HepG2 (cell line): Measurements from ENCODE around the gene MFAP4. TPM values are rescaled to one million over a fixed set of nuclear protein-coding genes. Genes with fewer than 3 reads are reported as not detected.

Experiments
- FOXC1 ChIP-seq: sonication (generic); formaldehyde crosslinking; IDR thresholded peaks from 2 replicates; pipeline ENCODE4 v1.8.0; 2022; ENCODE audit warnings: mild to moderate bottlenecking, missing genetic modification reagents, borderline replicate concordance
- IKZF4 ChIP-seq: sonication (generic); formaldehyde crosslinking; IDR thresholded peaks from 2 replicates; pipeline ENCODE4 v1.5.1; 2020; ENCODE audit warnings: borderline replicate concordance, mild to moderate bottlenecking, low read depth, missing genetic modification reagents; ENCODE audit errors: not compliant biosample characterization
- KDM3A ChIP-seq: IDR thresholded peaks from 2 replicates; pipeline ENCODE4 v1.6.1; 2018; ENCODE audit warnings: low read depth, missing compliant biosample characterization
- MXI1 ChIP-seq: IDR thresholded peaks from 3 replicates; pipeline ENCODE4 v1.6.1; 2012; ENCODE audit warnings: low read depth, low read length, inconsistent platforms, borderline replicate concordance
- MYC ChIP-seq: sonication (generic); formaldehyde crosslinking; IDR thresholded peaks from 2 replicates; pipeline ENCODE4 v1.9.0; 2021; ENCODE audit warnings: missing genetic modification reagents, borderline replicate concordance
- PHF20 ChIP-seq: sonication (generic); formaldehyde crosslinking; IDR thresholded peaks from 2 replicates; pipeline ENCODE4 v1.5.0; 2020; ENCODE audit warnings: mild to moderate bottlenecking, missing genetic modification reagents
- PHF21A ChIP-seq: sonication (generic); formaldehyde crosslinking; IDR thresholded peaks from 2 replicates; pipeline ENCODE4 v1.5.0; 2020; ENCODE audit warnings: mild to moderate bottlenecking, missing genetic modification reagents
- POLR2AphosphoS5 ChIP-seq: IDR thresholded peaks from 2 replicates; pipeline ENCODE4 v1.6.1; 2012; ENCODE audit warnings: low read depth, low read length
- RELA ChIP-seq: sonication (generic); formaldehyde crosslinking; IDR thresholded peaks from 2 replicates; pipeline ENCODE4 v1.4.0; 2020; ENCODE audit warnings: missing genetic modification reagents
- SMAD9 ChIP-seq: sonication (generic); formaldehyde crosslinking; IDR thresholded peaks from 2 replicates; pipeline ENCODE4 v1.5.1; 2020; ENCODE audit warnings: mild to moderate bottlenecking, missing genetic modification reagents
- ZBTB4 ChIP-seq: sonication (generic); formaldehyde crosslinking; IDR thresholded peaks from 2 replicates; pipeline ENCODE4 v1.4.0; 2020; ENCODE audit warnings: missing genetic modification reagents, mild to moderate bottlenecking, borderline replicate concordance
- ZMYM2 ChIP-seq: sonication (generic); formaldehyde crosslinking; IDR thresholded peaks from 2 replicates; pipeline ENCODE4 v1.8.0; 2022; ENCODE audit warnings: mild to moderate bottlenecking, missing genetic modification reagents
- ZNF552 ChIP-seq: sonication (generic); formaldehyde crosslinking; IDR thresholded peaks from 2 replicates; pipeline ENCODE4 v1.9.0; 2022; ENCODE audit warnings: missing genetic modification reagents, mild to moderate bottlenecking, borderline replicate concordance
- ZNF749 ChIP-seq: sonication (generic); formaldehyde crosslinking; IDR thresholded peaks from 2 replicates; pipeline ENCODE4 v1.8.0; 2022; ENCODE audit warnings: mild to moderate bottlenecking, missing genetic modification reagents, moderate library complexity, borderline replicate concordance
- ZNF761 ChIP-seq: sonication (generic); formaldehyde crosslinking; conservative IDR thresholded peaks from 2 replicates; pipeline ENCODE4 v1.4.0; 2020; ENCODE audit warnings: mild to moderate bottlenecking, missing genetic modification reagents
- ZSCAN29 ChIP-seq: sonication (generic); formaldehyde crosslinking; conservative IDR thresholded peaks from 2 replicates; pipeline ENCODE4 v1.4.0; 2020; ENCODE audit warnings: mild to moderate bottlenecking, missing genetic modification reagents
- polyA plus RNA-seq, 8 experiments: library from polyadenylated mRNA; depleted of rRNA in 3 of 8; stranded (reverse) in 7 of 8; unstranded in 1 of 8; fragments of >200 nt; fragmentation: Illumina TruSeq in 4 of 8; extraction: Trizol in 4 of 8; gene quantifications; 2 replicates each; pipeline versions ENCODE4 v1.2.1 to v1.2.3, GENCODE V29; 2011 to 2016; ENCODE audit warnings: low read depth in 4 of 8, missing spikeins in 1 of 8, mixed read lengths in 1 of 8; ENCODE audit not compliant: insufficient read depth in 1 of 8
- total RNA-seq, 5 experiments: library from RNA; depleted of rRNA; stranded (reverse); fragments of >200 nt; fragmentation: Illumina TruSeq; extraction: Trizol; gene quantifications; 2 replicates each; pipeline ENCODE4 v1.2.3, GENCODE V29; 2016; ENCODE audit warnings: low read depth in 1 of 5
- TF ChIP-seq, protein P1 (sequence below): IDR thresholded peaks from 2 replicates; pipeline ENCODE4 v1.6.1; 2016; ENCODE audit warnings: missing compliant biosample characterization, missing genetic modification reagents, borderline replicate concordance
- TF ChIP-seq, protein P2 (sequence below): sonication (generic); formaldehyde crosslinking; IDR thresholded peaks from 2 replicates; pipeline ENCODE4 v1.5.0; 2020; ENCODE audit warnings: mild to moderate bottlenecking, missing genetic modification reagents
- TF ChIP-seq, protein P3 (sequence below): sonication (generic); formaldehyde crosslinking; IDR thresholded peaks from 2 replicates; pipeline ENCODE4 v1.4.0; 2020; ENCODE audit warnings: missing genetic modification reagents, borderline replicate concordance

The MFAP4 gene
- total and polyA plus RNA-seq, 2 of the 13 experiments (the other 11 are each of a cell fraction or from before 2014, with no cell fraction given) = 0.08 TPM; not detected in 1

DNA sequence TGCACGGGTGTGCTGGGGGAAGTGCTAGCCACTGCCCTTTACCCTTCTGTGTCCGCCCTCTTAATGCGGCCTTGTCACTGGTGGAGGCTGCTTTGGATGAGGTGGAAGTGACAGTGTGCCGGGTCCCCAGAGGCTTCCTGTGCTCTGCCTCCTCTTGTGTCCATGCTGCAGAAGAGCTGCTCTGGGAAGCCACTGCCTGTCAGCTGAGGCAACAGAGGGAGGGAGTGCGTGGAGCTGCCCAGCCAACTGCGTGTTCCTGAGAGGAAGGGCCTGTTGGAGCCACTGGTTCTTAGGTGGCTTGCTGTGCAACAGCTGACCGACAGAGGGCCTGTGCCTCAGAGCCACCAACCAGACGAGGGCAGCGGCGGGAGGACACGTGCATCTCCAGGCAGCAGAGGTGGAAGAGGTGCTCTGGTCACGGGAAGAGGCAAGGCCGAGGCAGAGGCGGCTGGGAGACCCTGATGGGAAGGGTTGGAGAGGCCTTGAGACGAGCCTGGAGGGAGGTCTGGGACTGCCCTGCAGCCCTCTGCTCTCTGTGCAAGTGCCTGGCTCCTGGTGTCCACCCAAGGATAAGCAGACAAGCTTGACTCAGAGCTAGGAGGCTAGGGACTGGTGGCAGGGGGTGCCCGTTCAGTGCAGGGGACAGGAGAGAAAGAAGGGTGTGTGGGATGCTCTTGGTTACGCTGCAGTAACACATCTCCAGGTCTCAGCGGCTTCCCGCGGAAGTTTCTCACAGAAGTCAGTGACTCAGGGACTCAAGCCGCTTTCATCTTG lies 49.9 kb downstream of the MFAP4 start (continued):
- TF ChIP-seq, protein P1, sequence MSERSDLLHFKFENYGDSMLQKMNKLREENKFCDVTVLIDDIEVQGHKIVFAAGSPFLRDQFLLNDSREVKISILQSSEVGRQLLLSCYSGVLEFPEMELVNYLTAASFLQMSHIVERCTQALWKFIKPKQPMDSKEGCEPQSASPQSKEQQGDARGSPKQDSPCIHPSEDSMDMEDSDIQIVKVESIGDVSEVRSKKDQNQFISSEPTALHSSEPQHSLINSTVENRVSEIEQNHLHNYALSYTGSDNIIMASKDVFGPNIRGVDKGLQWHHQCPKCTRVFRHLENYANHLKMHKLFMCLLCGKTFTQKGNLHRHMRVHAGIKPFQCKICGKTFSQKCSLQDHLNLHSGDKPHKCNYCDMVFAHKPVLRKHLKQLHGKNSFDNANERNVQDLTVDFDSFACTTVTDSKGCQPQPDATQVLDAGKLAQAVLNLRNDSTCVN = peak; percentile 66; the same call in 1 of the 2 replicates
- peak; percentile 44; the same call in 1 of the 2 replicates for TF ChIP-seq FOXC1 (CRISPR knock-in tag)
- peak; percentile 75; the same call in 1 of the 2 replicates for TF ChIP-seq ZNF552 (CRISPR knock-in tag)
- peak; percentile 79; the same call in 1 of the 2 replicates for TF ChIP-seq ZNF749 (CRISPR knock-in tag)
- TF ChIP-seq KDM3A (CRISPR knock-in tag) = no peak
- TF ChIP-seq IKZF4 (CRISPR knock-in tag) = peak; percentile 94
- TF ChIP-seq, protein P2, sequence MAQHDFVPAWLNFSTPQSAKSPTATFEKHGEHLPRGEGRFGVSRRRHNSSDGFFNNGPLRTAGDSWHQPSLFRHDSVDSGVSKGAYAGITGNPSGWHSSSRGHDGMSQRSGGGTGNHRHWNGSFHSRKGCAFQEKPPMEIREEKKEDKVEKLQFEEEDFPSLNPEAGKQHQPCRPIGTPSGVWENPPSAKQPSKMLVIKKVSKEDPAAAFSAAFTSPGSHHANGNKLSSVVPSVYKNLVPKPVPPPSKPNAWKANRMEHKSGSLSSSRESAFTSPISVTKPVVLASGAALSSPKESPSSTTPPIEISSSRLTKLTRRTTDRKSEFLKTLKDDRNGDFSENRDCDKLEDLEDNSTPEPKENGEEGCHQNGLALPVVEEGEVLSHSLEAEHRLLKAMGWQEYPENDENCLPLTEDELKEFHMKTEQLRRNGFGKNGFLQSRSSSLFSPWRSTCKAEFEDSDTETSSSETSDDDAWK (CRISPR knock-in tag) = no peak
- peak; percentile 38 for TF ChIP-seq PHF20 (CRISPR knock-in tag)
- no peak for TF ChIP-seq ZSCAN29
- 0 out of 2 replicates have a peak, but pooled peaks have one; percentile 75 for TF ChIP-seq SMAD9 (CRISPR knock-in tag)
- no peak for TF ChIP-seq ZMYM2 (CRISPR knock-in tag)
- TF ChIP-seq MYC = peak; percentile 96
- peak; percentile 69; the same call in 1 of the 3 replicates for TF ChIP-seq MXI1
- no peak for TF ChIP-seq PHF21A (CRISPR knock-in tag)
- TF ChIP-seq RELA = no peak
- no peak for TF ChIP-seq ZBTB4
- TF ChIP-seq POLR2AphosphoS5 = peak; percentile 43
- peak; percentile 23; the same call in 1 of the 2 replicates for TF ChIP-seq ZNF761 (CRISPR knock-in tag)
- TF ChIP-seq, protein P3, sequence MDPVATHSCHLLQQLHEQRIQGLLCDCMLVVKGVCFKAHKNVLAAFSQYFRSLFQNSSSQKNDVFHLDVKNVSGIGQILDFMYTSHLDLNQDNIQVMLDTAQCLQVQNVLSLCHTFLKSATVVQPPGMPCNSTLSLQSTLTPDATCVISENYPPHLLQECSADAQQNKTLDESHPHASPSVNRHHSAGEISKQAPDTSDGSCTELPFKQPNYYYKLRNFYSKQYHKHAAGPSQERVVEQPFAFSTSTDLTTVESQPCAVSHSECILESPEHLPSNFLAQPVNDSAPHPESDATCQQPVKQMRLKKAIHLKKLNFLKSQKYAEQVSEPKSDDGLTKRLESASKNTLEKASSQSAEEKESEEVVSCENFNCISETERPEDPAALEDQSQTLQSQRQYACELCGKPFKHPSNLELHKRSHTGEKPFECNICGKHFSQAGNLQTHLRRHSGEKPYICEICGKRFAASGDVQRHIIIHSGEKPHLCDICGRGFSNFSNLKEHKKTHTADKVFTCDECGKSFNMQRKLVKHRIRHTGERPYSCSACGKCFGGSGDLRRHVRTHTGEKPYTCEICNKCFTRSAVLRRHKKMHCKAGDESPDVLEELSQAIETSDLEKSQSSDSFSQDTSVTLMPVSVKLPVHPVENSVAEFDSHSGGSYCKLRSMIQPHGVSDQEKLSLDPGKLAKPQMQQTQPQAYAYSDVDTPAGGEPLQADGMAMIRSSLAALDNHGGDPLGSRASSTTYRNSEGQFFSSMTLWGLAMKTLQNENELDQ = no peak
